TTC549 (cell line): ENCODE data around the gene MED13.
"Not testable (repeated sequence)": the region's sequence is repeated elsewhere in the genome, so short reads cannot be mapped to it uniquely, and the experiment has no call there.

ENCODE experiments used
- FAIRE-seq: peaks from 2 replicates; lab custom pipeline; 2012; peaks lifted over from hg19 to GRCh38; lab: Jason Lieb, UNC

Gene MED13

DNA sequence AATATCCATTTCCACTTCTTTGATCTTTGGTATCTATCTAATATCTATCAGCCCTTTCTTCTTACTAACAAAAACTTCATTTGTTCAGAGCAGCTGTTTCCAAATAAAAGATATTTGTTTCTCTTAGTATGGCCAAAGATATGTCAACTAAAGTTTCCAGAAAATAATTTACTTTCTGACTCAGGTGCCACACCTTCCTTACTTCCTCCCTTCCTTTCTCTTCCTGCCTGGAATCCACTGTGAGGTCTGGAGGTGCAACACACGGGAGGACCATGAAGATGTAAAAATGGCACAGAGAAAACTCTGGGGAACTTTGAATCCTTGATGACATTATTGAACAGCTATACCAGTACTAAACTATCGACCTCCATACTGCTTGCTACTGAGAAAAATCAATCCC, 14.0 kb downstream of the MED13 start:
- FAIRE-seq: no peak

GRCh38 chr17:62049299-62049698, 15.8 kb downstream of the MED13 start:
- no peak for FAIRE-seq

GRCh38 chr17:62048262-62048661, 16.8 kb downstream of the MED13 start:
- FAIRE-seq: no peak

DNA sequence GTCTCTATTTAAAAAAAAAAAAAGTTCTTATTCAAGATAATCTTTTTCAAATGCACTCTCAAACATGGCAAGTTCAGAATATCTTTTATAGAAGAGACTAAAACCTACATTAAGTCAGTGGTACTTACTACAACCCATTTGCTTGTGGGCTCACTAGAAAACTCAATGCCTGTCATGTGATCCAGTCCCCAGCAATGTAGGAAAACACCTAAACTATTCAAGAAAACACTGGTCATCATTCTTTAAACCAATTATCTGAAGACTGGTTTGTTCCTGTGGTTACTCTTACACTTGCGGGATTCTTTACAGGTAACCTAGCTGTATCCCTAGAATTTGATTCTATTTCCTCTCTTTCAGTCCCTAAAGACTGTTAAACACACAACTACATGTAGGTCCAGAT, 19.6 kb downstream of the MED13 start:
- FAIRE-seq: no peak

GRCh38 chr17:62045109-62045508, 20.0 kb downstream of the MED13 start:
- no peak for FAIRE-seq

DNA sequence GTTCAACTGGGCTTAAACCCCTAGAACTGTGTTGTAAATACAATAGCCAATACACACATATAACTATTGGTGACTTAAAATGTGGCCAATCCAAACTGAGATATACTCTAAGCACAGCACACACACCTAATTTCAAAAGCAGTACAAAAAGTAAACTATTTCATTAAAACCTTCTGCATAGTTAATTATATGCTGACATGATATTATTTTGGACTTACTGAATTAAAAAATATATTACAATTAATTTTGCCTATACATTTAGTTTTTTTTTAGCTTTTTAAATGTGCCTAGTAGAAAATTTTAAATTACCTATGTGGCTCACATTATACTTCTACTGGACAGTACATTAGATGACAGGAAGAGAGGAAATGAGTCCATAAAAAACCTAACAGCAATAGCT, 21.5 kb downstream of the MED13 start:
- no peak for FAIRE-seq

- FAIRE-seq: no peak
Observed at GRCh38 chr17:62043140-62043539, 21.9 kb downstream of the MED13 start.

DNA sequence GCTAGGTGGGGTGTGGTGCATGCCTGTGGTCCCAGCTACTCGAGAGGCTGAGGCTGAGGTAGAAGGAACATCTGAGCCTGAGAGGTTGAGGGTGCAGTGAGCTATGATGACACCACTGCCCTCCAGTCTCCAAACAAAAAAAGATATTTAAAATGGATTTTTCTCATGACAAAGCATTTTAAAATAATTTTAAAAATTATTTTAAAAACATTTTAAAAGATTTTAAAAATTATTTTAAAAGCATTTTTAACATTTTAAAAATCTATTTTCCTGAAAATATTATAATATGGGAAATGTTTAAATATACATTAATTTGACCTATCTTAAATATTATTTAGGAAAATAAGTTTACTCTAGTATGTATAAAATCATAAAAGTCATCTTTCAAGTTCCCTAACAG, 26.8 kb downstream of the MED13 start:
- FAIRE-seq: peak; percentile 70

GRCh38 chr17:62033317-62033716, 31.8 kb downstream of the MED13 start:
- FAIRE-seq: no peak

DNA sequence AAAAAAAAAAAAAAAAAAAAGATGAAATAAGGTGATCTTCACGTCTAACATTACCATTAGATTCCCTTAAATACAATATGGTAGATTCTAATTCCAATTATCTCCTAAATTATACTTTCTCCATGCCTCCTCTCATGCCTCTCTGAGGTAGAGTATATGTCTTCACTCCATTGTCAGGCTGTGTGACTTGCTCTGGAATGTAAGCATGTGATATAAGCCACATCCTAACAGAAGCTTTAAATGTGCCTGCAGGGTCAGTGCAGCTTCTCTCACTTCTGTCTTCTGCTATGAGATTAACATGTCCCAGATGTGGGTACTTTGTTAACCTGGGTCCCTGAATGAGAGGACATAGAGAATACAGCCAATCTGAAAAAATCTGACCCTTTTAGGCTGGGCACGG, 32.6 kb downstream of the MED13 start:
- no peak for FAIRE-seq

- no peak for FAIRE-seq
Observed at GRCh38 chr17:62030264-62030663, 34.8 kb downstream of the MED13 start.

DNA sequence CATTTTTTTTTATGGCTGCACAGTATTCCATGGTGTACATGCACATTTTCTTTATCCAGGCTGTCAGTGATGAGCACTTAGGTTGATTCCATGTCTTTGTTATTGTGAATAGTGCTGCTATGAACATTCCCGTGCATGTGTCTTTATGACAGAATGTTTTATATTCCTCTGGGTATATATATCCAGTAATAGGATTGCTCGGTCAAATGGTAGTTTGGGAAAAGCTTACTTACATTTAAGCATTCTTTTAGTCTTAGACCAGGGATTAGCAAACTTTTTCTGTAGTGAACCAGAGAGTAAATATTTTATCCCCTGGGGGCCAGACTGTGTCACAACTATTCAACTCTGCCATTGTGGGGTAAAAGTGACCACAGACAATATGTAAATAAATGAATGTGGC, 40.2 kb downstream of the MED13 start:
- FAIRE-seq: no peak

- FAIRE-seq: no peak
Observed at GRCh38 chr17:62017912-62018311, 47.2 kb downstream of the MED13 start.

DNA sequence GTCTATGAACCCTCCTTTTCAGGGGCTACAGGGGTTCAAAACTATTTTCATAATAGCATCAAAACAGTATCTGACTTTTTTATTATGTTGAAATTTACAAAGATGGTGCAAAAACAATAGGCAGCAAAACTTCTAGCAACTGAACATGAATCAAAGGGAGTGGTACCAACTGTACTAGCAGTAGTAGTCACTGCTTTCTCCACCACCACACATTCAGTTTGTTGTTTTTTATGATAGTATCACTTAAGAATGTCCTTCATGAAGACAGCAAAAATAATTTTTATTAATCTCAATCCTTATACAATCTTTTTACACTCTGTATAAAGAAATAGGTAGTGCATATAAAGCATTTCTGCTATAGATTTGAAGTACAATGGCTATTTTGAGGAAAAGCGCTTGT, 47.6 kb downstream of the MED13 start:
- no peak for FAIRE-seq

DNA sequence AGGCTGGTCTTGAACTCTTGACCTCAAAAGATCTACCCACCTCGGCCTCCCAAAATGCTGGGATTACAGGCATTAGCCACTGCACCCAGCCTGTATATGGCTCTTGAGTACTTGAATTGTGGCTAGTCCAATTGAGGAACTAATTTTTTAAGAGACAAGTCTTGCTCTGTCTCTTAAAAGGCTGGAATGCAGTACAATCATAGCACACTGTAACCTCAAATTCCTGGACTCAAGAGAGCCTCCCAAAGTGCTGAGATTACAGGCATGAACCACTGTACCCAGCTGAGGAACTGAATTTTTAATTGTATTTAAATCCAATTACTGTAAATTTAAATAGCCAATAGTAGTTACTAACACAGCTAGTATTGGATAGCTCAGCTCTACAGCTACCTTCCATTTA, 50.6 kb downstream of the MED13 start:
- FAIRE-seq: no peak

- FAIRE-seq: no peak
Observed at GRCh38 chr17:62009220-62009619, 55.9 kb downstream of the MED13 start.

DNA sequence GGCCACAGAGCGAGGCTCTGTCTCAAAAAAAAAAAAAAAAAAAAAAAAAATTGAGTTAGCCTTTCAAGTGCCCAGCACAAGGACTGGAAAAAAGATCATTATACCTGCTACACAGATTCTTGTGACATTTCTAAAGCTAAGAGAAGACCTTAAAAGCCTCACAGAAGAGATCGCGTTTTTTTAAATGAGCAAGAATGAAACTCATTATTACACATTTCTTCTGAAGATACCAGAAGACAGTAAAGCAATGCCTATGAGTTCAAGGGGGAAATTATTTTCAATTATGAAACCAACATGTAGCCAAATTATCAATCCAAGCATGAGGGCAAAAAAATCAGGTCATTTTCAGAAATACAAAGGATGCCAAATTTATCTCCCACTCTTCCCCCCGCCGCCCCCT, 56.8 kb downstream of the MED13 start:
- FAIRE-seq: no peak

GRCh38 chr17:62004388-62004787, 60.7 kb downstream of the MED13 start:
- no peak for FAIRE-seq

- not testable (repeated sequence) for FAIRE-seq
Observed at GRCh38 chr17:62003141-62003540, 61.9 kb downstream of the MED13 start.

GRCh38 chr17:62001105-62001504, 64.0 kb downstream of the MED13 start:
- no peak for FAIRE-seq

DNA sequence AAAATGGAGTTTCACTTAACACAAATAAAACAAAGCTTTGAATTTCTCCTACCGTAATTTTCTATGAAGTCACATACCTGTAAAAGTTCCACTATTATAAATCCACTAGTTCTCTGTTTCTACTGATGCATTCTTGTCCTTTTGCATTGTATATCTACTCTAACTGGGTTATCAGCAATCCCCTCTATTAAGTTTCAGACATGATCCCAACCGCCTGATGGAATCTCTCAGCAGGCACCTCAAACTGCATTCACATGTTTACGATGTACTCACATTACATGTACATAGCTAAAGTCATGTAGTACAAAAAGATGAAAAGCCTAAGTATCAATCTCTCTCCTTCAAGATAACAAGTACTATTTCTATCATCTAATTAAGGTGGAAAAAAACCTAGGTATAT, 64.9 kb downstream of the MED13 start:
- FAIRE-seq: no peak

GRCh38 chr17:61998534-61998933, 66.5 kb downstream of the MED13 start:
- not testable (repeated sequence) for FAIRE-seq

- no peak for FAIRE-seq
Observed at GRCh38 chr17:61997664-61998063, 67.4 kb downstream of the MED13 start.

DNA sequence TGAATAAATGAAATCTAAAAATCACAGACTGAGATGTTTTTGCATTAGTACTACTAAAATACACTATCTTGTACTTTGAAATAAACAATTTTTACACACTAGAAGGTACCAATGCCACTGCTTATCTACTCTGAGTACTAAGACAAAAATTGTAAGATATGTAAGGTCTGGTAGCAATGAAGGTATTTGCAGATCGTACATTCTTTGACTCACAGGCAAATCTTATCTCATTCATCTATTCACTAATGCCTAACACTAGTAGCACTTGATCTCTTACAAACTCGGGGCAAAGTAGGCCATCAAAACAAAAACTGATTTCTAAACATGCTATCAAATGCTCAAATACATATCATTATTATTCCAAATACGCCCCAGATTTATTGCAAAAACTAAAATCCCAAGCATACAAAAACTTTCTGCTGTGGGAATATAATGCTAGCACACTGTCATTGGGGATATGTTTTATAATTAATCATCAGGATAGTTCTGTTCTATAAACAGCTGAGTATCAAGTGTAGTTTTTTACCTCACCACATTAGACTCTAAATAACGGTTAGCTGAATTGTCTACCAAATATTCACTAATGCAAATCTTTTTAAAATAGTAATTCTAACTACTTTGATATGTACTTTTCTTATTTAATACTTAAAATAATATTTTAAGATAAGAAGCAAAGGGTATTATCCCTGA, 68.0 kb downstream of the MED13 start:
- no peak for FAIRE-seq

GRCh38 chr17:61989509-61989908, 75.6 kb downstream of the MED13 start:
- FAIRE-seq: no peak
